Kidney tubule cell (primary cell): ENCODE measurements around the gene F12.
"Not testable (repeated sequence)": the region's sequence is repeated elsewhere in the genome, so short reads cannot be mapped to it uniquely, and the experiment has no call there.

Source experiments
- DNase-seq: peaks from one replicate; pipeline ENCODE4 v3.0.0-alpha.2; 2018; ENCODE audit warnings: low spot score

The F12 gene

DNA sequence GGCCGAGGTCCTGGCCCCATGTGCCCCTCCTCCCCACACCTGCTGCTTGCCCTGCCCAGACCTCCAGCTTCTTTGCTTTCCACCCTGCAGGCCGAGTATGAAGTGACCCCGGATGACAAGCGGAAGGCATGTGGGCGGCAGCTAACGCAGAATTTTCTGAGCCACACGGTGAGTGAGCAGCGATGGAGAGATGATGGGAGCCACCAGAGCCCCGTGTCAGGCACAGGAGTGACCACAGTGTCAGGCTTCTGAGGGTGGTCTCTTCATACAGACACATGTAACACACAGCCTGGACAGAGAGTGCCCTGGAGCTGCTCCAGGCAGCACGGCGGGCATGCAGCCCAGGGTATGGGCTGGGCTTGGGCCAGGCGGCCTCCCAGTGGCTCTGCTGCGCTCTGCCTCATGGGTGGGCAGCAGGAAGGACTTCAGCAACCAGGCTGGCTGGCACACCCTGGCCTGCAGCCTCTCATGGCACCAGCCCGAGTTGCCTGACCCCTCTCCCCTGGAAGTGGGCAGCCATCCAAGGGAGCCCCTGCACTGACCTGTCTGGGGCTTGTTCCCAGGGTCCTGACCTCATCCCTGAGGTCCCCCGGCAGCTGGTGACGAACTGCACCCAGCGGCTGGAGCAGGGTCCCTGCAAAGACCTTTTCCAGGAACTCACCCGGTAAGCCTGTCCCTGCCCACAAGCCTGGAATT is 22.9 kb upstream of the F12 start:
- no peak for DNase-seq

- DNase-seq = no peak
Observed at GRCh38 chr5:177431317-177432142, 22.2 kb upstream of the F12 start.

- no peak for DNase-seq
Observed at GRCh38 chr5:177430972-177431316, 21.6 kb upstream of the F12 start.

- DNase-seq = no peak
Observed at GRCh38 chr5:177430140-177430951, 21.0 kb upstream of the F12 start.

DNA sequence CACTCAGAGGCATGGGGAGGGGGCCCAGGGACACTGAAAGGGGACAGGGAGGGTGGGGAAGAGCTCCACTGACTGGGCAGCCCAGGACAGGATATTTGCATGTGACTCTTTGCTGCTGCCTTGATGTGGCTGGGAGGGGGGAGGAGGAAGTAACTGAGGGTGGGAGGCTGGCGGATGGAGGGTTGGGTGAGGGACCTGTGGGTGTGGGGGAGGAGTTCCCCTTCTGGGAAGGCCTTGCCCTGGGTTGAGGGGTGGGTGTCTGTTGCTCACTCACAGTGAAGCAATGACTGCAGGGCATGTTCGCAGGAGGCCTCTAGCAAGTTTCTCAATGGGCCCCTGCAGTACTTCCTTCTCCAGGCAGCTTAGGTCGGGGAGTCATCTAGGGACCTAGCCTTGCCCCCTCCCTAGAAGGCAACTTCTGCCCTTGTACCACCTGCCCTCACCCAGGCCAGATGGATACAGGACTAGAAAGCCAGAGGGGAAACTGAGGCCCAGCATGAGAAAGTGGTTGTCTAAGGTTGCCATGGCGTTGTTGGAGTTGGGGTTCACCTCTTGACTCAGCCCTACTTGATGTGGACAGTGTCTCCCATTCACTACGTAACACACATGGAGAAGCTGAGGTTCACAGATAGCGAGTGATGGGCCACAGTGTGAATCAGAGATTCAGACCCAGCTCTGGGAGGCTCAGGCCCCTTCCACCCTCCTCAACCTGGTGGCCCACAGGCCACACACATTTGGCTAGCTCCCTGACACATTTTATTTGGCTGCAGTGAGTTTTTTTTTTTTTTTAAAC is 20.1 kb upstream of the F12 start:
- no peak for DNase-seq

- no peak for DNase-seq
Observed at GRCh38 chr5:177428574-177429217, 19.3 kb upstream of the F12 start.

- no peak for DNase-seq
Observed at GRCh38 chr5:177427919-177428573, 18.7 kb upstream of the F12 start.

DNA sequence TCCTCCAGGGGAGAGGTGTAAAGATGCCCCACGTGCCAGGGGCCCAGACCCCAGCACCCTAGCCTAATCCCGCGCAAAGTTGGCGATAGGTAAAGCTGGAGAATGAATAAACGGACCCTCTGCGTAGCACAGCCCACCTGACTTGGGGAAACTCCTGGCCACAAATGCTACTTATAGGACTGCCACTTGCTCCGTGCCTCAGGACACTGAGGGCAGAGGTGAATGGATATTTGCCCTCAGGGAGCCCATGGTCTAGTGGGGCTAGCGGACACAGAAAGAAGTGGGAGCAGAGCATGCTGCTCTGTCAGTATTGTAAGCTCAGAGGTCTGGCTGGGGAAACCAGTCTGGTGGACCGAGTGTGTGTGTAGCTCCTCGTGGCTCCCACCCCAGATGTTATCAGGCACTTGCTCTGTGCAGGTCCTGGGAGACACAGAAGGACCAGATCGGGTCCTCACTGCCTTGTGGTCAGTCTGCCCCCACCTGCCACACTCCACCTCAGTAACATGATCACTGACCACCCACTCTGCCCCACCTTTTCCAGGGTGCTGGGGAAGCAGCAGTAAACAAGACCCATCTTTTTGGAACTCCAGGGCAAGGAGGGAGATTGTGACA is 18.0 kb upstream of the F12 start:
- DNase-seq = peak; percentile 15

DNA sequence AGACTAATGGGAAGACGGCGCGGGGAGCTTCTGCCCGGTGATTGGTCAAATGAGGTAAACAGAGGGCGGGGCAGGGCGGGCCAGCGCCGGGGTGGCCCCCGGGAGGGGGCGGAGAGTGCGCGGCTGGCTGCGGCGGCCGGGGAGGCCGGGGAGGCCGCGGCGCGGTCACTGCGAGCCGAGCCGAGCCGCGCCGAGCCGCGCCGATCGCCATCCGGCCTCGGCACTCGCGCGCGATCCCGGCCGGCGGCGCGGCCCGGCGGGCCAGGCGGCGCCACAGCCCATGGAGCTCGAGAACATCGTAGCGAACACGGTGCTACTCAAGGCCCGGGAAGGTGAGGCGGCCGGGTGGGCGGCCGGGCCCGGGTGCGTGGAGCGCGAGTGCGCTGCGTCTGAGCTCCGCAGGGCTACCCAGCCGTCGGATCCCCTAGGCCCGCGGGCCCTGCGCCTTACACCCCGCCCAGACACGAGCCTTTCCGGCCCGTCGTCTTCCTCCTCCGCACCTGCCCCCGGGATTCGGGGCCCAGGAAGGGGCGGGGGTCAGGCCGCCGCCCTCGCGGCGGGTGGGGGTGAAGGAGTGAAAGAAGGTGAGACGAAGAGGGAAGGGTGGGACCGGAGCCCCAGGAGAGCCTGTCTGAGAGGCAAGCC is 17.3 kb upstream of the F12 start, which contains the start of gene GRK6:
GRK6 (plus strand) TSS at position 111 of the 645 bp plus-strand sequence; CDS start at position 281, 170 bp downstream.
- peak; percentile 57 for DNase-seq

- DNase-seq = peak; percentile 100
Observed at GRCh38 chr5:177425801-177426565, 16.6 kb upstream of the F12 start.

- DNase-seq = no peak
Observed at GRCh38 chr5:177425196-177425800, 15.9 kb upstream of the F12 start.

DNA sequence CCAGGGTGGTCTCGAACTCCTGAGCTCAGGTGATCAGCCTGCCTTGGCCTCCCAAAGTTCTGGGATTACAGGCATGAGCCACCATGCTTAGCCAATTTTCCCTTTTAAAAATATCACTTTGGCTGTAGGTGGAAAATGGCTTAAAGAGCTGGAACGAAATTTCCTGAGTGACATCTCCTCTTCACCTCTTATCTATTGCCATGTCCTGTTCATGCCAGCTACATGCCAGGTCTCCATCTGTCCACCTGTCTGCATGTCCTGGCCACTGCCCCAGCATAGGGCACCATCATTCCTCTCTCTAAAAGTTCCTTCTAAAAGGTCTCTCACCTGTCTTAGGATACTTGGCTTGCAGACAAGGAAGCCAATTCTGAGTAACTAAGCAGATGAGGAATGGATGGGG is 14.3 kb upstream of the F12 start:
- DNase-seq = no peak

- DNase-seq = no peak
Observed at GRCh38 chr5:177421062-177421798, 11.9 kb upstream of the F12 start.

GRCh38 chr5:177420472-177420871 is 11.1 kb upstream of the F12 start:
- DNase-seq = not testable (repeated sequence)

DNA sequence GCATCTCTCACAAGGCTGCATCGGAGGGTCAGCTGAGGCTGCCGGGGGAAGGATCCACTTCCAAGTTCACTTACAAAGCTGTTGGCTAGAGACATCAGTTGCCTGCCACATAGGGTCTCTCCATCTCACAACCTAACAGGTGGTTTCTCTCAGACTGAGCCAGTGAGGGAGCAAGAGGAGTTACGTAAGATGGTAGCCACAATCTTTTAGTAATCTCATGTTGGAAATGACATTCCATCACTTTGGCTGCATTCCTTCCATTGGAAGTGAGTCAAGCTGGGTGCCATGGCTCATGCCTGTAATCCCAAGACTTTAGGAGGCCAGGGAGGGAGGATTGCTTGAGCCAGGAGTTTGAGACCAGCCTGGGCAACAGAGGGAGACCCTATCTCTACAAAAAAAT is 9.7 kb upstream of the F12 start:
- DNase-seq = peak; percentile 8

DNA sequence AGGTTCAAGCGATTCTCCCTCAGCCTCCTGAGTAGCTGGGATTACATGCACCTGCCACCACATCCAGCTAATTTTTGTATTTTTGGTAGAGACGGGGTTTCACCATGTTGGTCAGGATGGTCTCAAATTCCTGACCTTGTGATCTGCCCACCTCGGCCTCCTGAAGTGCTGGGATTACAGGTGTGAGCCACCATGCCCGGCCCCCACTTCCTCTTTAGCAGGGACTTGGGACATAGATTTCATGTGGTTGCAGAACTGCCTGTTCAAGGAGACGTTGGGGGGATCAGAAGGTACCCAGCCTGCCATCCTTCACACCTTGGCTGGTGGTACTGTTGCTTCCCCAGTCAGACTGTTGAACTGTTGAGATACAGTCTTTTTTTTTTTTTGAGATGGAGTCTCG is 7.7 kb upstream of the F12 start:
- not testable (repeated sequence) for DNase-seq

- no peak for DNase-seq
Observed at GRCh38 chr5:177414481-177414880, 5.1 kb upstream of the F12 start.
